ENCODE results near the gene NOXA1. TPM values are rescaled to one million over a fixed set of nuclear protein-coding genes. Genes with fewer than 3 reads are reported as not detected.

NOXA1 gene
- total RNA-seq, 1 donor from 2014 or later, result 6.5 TPM

- H3K36me3 ChIP-seq, result no peaks in the 10 kb centered on the region
- no peak for DNase-seq
- TF ChIP-seq CTCF (IDR thresholded peaks at IDR 0.05), result no peak
- ATAC-seq, result no peak
- peaks cover 16% of the 10 kb centered on the region for H3K4me1 ChIP-seq
- peak overlapping the region; percentile 34 for H3K27ac ChIP-seq
- H3K4me3 ChIP-seq, result peak overlapping the region; percentile 67
- H3K27me3 ChIP-seq, result no peaks in the 10 kb centered on the region
- intact Hi-C loops (cut with DNase I), result no loop called here
- no peaks in the 10 kb centered on the region for H3K9me3 ChIP-seq
Measured at GRCh38 chr9:137459601-137460362, 36.6 kb downstream of the NOXA1 start.

GRCh38 chr9:137460363-137461315 lies 37.4 kb downstream of the NOXA1 start:
- H3K4me1 ChIP-seq, result peaks cover 10% of the 10 kb centered on the region
- H3K27ac ChIP-seq, result no peak overlapping the region
- no peak for TF ChIP-seq CTCF (IDR thresholded peaks at IDR 0.05)
- ATAC-seq (no peak), DNase-seq (peak; percentile 66)
- no peaks in the 10 kb centered on the region for H3K36me3 ChIP-seq
- no peaks in the 10 kb centered on the region for H3K9me3 ChIP-seq
- intact Hi-C loops (cut with DNase I), result no loop called here
- H3K27me3 ChIP-seq, result no peaks in the 10 kb centered on the region
- no peak overlapping the region for H3K4me3 ChIP-seq

- peaks cover 10% of the 10 kb centered on the region for H3K4me1 ChIP-seq
- no peaks in the 10 kb centered on the region for H3K36me3 ChIP-seq
- no peak overlapping the region for H3K27ac ChIP-seq
- ATAC-seq, result no peak
- no peaks in the 10 kb centered on the region for H3K27me3 ChIP-seq
- no peak overlapping the region for H3K4me3 ChIP-seq
- intact Hi-C loops (cut with DNase I), result no loop called here
- TF ChIP-seq CTCF (IDR thresholded peaks at IDR 0.05), result no peak
- no peak for DNase-seq
- no peaks in the 10 kb centered on the region for H3K9me3 ChIP-seq
Measured at GRCh38 chr9:137461316-137461662, 38.1 kb downstream of the NOXA1 start.

- Histone ChIP-seq H3K4me3 (no peak overlapping the region), H3K27ac (peak overlapping the region; percentile 24), H3K9me3 (no peaks in the 10 kb centered on the region), H3K4me1 (peaks cover 10% of the 10 kb centered on the region), H3K27me3 (no peaks in the 10 kb centered on the region), H3K36me3 (no peaks in the 10 kb centered on the region)
- ATAC-seq (peak; percentile 37), DNase-seq (peak; percentile 83)
- intact Hi-C loops (cut with DNase I), result no loop called here
- no peak for TF ChIP-seq CTCF (IDR thresholded peaks at IDR 0.05)
Measured at GRCh38 chr9:137461663-137462395, 38.6 kb downstream of the NOXA1 start.

GRCh38 chr9:137462396-137462985 lies 39.3 kb downstream of the NOXA1 start:
- no peak for ATAC-seq
- DNase-seq, result peak; percentile 64

More at GRCh38 chr9:137462396-137462985, 39.3 kb downstream of the NOXA1 start:
- peak overlapping the region; percentile 24 for H3K27ac ChIP-seq
- H3K4me3 ChIP-seq, result no peak overlapping the region
- TF ChIP-seq CTCF (IDR thresholded peaks at IDR 0.05), result no peak
- intact Hi-C loops (cut with DNase I), result no loop called here
- H3K27me3 ChIP-seq, result no peaks in the 10 kb centered on the region
- H3K36me3 ChIP-seq, result no peaks in the 10 kb centered on the region
- peaks cover 10% of the 10 kb centered on the region for H3K4me1 ChIP-seq
- H3K9me3 ChIP-seq, result no peaks in the 10 kb centered on the region

All from upper lobe of right lung (tissue), 1 donor.